ENCODE results near the gene SPATS2.

GRCh38 chr12:49456131-49456679, 88.9 kb downstream of the SPATS2 start:
- no peak for TF ChIP-seq CTCF (IDR thresholded peaks at IDR 0.05; ENCODE audit: insufficient read depth, low read length, poor library complexity, severe bottlenecking)
- TF ChIP-seq EZH2phosphoT487 (conservative IDR thresholded peaks at IDR 0.05; ENCODE audit: low read length), result no peak

Data from SU-DHL-6 (cell line).